ENCODE data around the gene GALNT13. TPM values are rescaled to one million over a fixed set of nuclear protein-coding genes. Genes with fewer than 3 reads are reported as not detected.

GALNT13 gene
- total and polyA plus RNA-seq, 2 donors (not counting 1 experiment from before 2014, with no cell fraction given), result not detected

GRCh38 chr2:154289870-154290269 lies 418.1 kb downstream of the GALNT13 start:
- H3K27me3 ChIP-seq (replicated peaks in 1 of 4; ENCODE audit: control extremely low read depth in 1 of 4, control insufficient read depth in 3 of 4, insufficient read depth in 4 of 4, low read length in 3 of 4), result no peaks in the 10 kb centered on the region
- WGBS (ENCODE audit: insufficient coverage), result no CpG with 5 or more reads among the region's 1 CpG
- H3K4me1 Mint-ChIP-seq, result no peaks in the 10 kb centered on the region
- H3K27ac ChIP-seq (ENCODE audit: low read length in 2 of 2), result no peak overlapping the region
- ChIA-PET CTCF (no interaction called here), POLR2A (no interaction called here)
- no peaks in the 10 kb centered on the region for H4K20me1 ChIP-seq (ENCODE audit: control insufficient read depth, insufficient read depth, low read length, poor library complexity, severe bottlenecking)
- no peaks in the 10 kb centered on the region for H3K36me3 ChIP-seq (replicated peaks in 1 of 2; ENCODE audit: control extremely low read depth in 1 of 2, control insufficient read depth in 1 of 2, extremely low read depth in 1 of 2, insufficient read depth in 2 of 2, low read length in 1 of 2)
- DNase-seq, result no peak
- H3K9me3 Mint-ChIP-seq (ENCODE audit: insufficient read depth), result peaks cover 2% of the 10 kb centered on the region
- no peak for TF ChIP-seq EZH2 (IDR thresholded peaks at IDR 0.05; ENCODE audit: borderline replicate concordance, insufficient read depth, low read depth, low read length, poor library complexity, severe bottlenecking)
- TF ChIP-seq, protein P1, sequence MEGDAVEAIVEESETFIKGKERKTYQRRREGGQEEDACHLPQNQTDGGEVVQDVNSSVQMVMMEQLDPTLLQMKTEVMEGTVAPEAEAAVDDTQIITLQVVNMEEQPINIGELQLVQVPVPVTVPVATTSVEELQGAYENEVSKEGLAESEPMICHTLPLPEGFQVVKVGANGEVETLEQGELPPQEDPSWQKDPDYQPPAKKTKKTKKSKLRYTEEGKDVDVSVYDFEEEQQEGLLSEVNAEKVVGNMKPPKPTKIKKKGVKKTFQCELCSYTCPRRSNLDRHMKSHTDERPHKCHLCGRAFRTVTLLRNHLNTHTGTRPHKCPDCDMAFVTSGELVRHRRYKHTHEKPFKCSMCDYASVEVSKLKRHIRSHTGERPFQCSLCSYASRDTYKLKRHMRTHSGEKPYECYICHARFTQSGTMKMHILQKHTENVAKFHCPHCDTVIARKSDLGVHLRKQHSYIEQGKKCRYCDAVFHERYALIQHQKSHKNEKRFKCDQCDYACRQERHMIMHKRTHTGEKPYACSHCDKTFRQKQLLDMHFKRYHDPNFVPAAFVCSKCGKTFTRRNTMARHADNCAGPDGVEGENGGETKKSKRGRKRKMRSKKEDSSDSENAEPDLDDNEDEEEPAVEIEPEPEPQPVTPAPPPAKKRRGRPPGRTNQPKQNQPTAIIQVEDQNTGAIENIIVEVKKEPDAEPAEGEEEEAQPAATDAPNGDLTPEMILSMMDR (IDR thresholded peaks at IDR 0.05), result no peak
- H3K27me3 Mint-ChIP-seq, result no peaks in the 10 kb centered on the region
- no peak overlapping the region for H2AFZ ChIP-seq (ENCODE audit: insufficient read depth, low read depth, low read length, poor library complexity, severe bottlenecking)
- no peak overlapping the region for H3K4me3 ChIP-seq (ENCODE audit: control extremely low read depth in 1 of 5, extremely low read depth in 1 of 5, insufficient read depth in 1 of 5, low read depth in 2 of 5, low read length in 4 of 5)
- H3K9ac ChIP-seq (ENCODE audit: low read length), result no peak overlapping the region
- H3K4me2 ChIP-seq (replicated peaks; ENCODE audit: low read depth, low read length, poor library complexity, severe bottlenecking), result no peak overlapping the region
- H3K79me2 ChIP-seq (ENCODE audit: control insufficient read depth, insufficient read depth, low read length), result no peaks in the 10 kb centered on the region
- no peak overlapping the region for H3K4me3 Mint-ChIP-seq
- no peak overlapping the region for H3K27ac Mint-ChIP-seq
- no peak for ATAC-seq (ENCODE audit: low read depth)
- H3K4me1 ChIP-seq (ENCODE audit: control insufficient read depth in 2 of 2, insufficient read depth in 2 of 2, low read length in 2 of 2), result no peaks in the 10 kb centered on the region
- H3K9me3 ChIP-seq (ENCODE audit: control extremely low read depth in 1 of 3, control insufficient read depth in 2 of 3, insufficient read depth in 1 of 3, low read length in 2 of 3), result peaks cover 0 to 24% (median 0%) of the 10 kb centered on the region in 3 donors
- intact Hi-C loops (cut with micrococcal nuclease), result no loop called here

- Histone ChIP-seq H3K4me3 (ENCODE audit: control extremely low read depth in 1 of 5, extremely low read depth in 1 of 5, insufficient read depth in 1 of 5, low read depth in 2 of 5, low read length in 4 of 5) (no peak overlapping the region), H2AFZ (ENCODE audit: insufficient read depth, low read depth, low read length, poor library complexity, severe bottlenecking) (no peak overlapping the region), H3K36me3 (replicated peaks in 1 of 2; ENCODE audit: control extremely low read depth in 1 of 2, control insufficient read depth in 1 of 2, extremely low read depth in 1 of 2, insufficient read depth in 2 of 2, low read length in 1 of 2) (no peaks in the 10 kb centered on the region), H3K4me2 (replicated peaks; ENCODE audit: low read depth, low read length, poor library complexity, severe bottlenecking) (no peak overlapping the region), H3K9me3 (ENCODE audit: control extremely low read depth in 1 of 3, control insufficient read depth in 2 of 3, insufficient read depth in 1 of 3, low read length in 2 of 3) (peaks cover 0 to 24% (median 0%) of the 10 kb centered on the region in 3 donors), H3K4me1 (ENCODE audit: control insufficient read depth in 2 of 2, insufficient read depth in 2 of 2, low read length in 2 of 2) (no peaks in the 10 kb centered on the region), H3K79me2 (ENCODE audit: control insufficient read depth, insufficient read depth, low read length) (no peaks in the 10 kb centered on the region), H3K27ac (ENCODE audit: low read length in 2 of 2) (no peak overlapping the region), H4K20me1 (ENCODE audit: control insufficient read depth, insufficient read depth, low read length, poor library complexity, severe bottlenecking) (no peaks in the 10 kb centered on the region), H3K9ac (ENCODE audit: low read length) (no peak overlapping the region), H3K27me3 (replicated peaks in 1 of 4; ENCODE audit: control extremely low read depth in 1 of 4, control insufficient read depth in 3 of 4, insufficient read depth in 4 of 4, low read length in 3 of 4) (no peaks in the 10 kb centered on the region)
- POLR2A ChIA-PET, result no interaction called here
- Mint-ChIP-seq H3K9me3 (ENCODE audit: insufficient read depth) (peaks cover 2% of the 10 kb centered on the region), H3K27ac (no peak overlapping the region), H3K4me1 (no peaks in the 10 kb centered on the region), H3K4me3 (no peak overlapping the region), H3K27me3 (no peaks in the 10 kb centered on the region)
- ATAC-seq (ENCODE audit: low read depth), result no peak
- DNase-seq, result no peak
- 96% methylated on average over 18 of the region's 20 CpGs for WGBS (ENCODE audit: insufficient coverage)
- TF ChIP-seq EZH2 (IDR thresholded peaks at IDR 0.05; ENCODE audit: borderline replicate concordance, insufficient read depth, low read depth, low read length, poor library complexity, severe bottlenecking), result no peak
- TF ChIP-seq, protein P1 (IDR thresholded peaks at IDR 0.05), result no peak
- CTCF ChIA-PET, result no interaction called here
- intact Hi-C loops (cut with micrococcal nuclease), result no loop called here
Observed at GRCh38 chr2:154291511-154291910, 419.8 kb downstream of the GALNT13 start.
